HG02938 (cell line): ENCODE results near the gene TCAP.
A peak's percentile ranks its signal among the peaks of the same experiment; 100 is the strongest.
"Not testable (repeated sequence)": the region's sequence is repeated elsewhere in the genome, so short reads cannot be mapped to it uniquely, and the experiment has no call there.

Experiments
- ATAC-seq: cut with Tn5 transposase; IDR thresholded peaks from one replicate; pipeline ENCODE4 v1.9.1; 2021; ENCODE audit warnings: mild to moderate bottlenecking, moderate library complexity; ENCODE audit not compliant: unreplicated experiment

Gene TCAP

DNA sequence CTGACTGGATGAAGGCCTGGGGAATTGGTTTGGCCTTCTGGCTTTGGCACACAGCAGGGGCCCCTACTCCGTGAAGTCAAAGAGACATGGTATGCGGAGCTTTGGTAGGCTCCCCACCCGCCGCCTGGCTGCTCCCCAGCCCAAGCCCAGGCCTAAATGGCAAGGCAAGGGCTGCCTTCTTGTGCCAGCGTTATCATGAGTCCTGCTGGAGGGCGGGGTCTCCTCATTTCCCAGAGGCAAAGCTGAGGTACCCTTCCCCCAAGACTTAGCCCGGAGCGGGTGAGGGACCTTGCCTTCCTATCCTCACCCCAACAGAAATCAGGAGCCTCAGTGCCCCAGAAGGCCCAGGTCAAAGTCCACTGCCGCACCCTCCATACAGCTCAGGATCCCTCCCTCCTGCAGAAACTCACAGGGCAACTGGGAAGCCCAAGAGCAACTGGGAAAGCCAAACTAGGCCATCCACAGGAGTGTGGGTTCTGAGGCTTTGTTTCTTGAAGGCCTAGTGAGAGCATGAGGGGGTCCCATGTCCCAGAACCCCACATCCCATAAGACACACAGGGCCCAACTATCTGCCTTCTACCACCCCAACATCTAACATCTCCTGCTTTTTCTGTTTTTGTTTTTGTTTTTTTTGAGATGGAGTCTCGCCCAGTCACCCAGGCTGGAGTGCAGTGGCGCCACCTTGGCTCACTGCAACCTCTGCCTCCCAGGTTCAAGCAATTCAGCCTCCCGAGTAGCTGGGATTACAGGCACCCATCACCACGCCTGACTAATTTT is 13.4 kb downstream of the TCAP start:
- ATAC-seq = no peak

DNA sequence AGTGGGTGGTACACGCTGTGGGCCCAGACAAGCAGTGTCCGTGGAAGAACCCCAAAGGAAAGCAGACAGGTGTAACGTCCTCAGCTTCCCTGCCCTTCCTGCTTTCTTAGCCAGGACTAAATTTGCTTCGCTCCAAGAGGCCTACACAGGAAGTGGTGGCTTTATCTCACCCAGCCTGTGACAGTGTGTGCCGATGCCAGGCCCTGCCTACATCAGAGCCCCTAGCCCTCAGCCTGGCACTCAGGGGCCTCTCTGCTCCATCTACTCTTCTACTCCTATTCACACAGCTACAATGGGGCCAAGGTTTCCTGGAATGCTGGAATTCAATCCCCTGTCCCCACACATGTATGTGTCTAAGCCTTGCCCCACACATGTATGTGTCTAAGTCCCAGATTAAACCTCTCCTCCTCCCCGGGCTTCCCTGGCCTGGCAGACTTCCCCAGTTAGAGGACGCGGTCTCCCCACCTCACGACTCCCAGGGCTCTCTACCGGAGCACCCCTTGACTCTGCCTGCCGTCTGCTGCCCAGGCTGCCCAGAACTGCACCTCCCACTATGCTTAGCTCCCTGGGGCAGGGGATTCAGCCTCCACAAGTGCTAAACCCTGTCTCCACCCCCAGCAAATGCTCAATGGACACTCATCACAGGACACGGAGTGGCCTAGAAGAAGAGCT is 14.5 kb downstream of the TCAP start:
- no peak for ATAC-seq

DNA sequence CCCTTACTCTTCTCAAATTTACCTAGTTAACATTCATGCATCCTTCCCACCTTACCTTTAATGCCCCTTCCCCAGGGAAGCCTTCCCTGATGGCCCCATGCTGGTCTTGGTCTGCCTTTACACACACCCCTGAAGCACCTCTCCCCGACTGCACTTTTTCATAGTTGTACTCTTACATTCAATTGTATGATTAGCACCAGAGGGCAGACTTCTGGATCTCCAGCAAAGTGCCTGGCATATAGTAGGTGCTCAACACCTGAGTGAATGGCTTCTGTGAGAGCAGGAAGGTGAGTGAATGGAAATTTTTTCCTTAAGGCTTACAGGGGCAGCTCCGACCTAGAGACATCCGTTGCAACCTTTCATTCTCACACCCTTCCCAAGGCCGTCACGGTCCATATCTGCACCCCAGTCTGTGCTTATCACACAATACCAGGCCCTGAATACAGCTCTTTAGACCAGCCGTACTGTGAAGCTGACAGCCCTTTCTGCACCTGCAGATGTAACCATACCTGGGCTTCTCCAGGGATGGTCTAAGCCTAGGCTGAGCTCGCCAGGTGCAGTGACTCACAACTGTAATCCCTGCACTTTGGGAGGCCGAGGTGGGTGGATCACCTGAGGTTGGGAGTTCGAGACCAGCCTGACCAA is 18.3 kb downstream of the TCAP start:
- no peak for ATAC-seq

DNA sequence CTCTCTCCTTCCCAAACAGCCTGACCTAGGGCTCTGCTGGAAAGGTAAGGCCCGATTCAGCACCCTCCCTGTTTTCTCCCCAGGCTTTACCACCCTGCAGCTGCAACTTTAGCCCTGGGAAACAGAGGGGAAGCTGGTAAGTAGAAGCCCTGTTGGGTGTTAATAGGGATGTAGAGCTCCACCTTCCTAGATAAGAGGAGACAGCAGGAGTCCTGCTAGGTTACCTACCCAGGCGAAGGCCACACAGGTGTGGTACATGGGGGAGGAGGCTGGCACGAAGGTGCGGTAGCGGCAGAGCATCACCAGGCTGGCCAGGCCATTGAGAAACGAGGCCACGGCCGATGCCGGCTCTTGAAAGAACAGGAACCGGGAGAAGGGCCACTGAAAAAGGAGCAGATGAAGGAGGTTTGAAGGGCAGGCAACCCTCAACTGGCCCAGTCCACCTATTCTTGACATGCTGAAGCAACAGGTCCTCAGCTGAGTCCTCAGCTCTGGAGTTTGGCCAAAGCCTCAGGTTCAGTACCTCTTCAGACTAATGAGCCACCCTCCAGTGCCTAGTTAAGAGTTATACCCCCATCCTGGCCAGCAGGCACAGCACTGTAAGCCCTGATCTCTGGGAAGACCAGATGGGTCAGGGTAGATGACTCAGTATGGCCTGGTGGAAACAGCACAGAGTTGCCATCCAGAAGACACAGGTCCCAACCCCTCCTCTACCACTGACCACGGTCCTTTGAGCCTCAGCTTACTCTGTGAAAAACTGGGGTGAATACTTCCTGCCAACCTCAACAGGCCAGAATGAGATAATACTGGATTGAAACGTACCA is 19.4 kb downstream of the TCAP start:
- no peak for ATAC-seq

DNA sequence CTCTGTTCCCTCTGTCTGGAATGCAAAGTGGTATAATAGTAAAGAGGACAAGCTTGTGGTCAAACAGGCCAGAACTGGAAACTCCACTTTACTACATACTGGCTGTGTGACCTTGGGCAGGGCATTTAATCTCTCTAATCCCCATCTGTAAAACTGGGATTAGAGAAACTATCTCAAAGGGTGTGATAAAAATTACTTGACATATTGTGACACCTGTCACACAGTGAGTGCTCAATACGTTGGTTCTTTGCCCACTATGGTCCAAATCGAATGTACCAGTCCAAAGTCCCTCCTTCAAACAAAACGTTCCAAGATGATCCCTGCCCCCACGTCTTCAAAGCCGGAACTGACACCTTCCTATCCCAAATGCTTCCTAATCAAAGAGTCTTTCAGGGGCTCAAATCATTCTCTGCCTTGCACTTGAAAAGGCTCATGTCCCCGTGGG is 22.0 kb downstream of the TCAP start:
- no peak for ATAC-seq

DNA sequence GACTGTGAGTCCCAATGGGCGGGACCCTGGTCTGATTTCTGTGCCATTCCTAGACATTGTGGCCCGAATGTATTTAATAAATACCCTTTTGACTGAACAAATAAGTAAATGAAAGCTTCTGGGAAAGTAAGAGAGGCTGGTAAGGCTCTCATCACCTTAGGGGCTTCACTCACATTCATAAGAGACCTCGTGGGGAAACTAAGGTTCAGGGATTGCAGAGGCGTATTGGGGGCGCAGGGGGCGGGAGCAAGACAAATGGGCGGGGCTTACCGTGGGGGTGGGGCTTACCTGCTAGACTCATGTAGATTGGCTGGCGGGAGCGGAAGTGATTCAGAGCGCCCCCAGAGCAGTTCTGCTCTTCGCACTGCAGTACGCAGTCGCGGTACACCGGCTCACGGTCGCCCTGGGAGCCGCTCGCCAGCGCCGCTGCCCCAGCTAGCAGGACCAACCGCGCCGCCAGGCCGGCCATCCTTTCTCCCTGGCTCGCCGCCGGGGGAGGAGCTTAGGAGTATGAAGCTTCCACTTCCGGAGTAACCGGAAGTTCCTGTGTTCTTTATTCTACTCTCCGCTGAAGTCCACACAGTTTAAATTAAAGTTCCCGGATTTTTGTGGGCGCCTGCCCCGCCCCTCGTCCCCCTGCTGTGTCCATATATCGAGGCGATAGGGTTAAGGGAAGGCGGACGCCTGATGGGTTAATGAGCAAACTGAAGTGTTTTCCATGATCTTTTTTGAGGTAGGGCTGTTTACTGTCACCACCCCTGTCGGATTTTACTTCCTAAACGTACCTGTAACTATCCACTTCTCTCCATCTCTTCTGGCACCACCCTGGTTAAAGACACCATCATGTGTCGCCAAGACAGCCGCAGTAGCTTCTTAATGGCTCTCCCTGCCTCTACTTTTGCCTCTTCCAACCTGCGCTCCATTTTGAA is 22.7 kb downstream of the TCAP start, which contains the start of gene PGAP3:
Gene PGAP3 (minus strand): TSS at position 512 of the 929 bp plus-strand sequence. CDS start 43 bp downstream, at position 469.
- peak; percentile 84 for ATAC-seq

DNA sequence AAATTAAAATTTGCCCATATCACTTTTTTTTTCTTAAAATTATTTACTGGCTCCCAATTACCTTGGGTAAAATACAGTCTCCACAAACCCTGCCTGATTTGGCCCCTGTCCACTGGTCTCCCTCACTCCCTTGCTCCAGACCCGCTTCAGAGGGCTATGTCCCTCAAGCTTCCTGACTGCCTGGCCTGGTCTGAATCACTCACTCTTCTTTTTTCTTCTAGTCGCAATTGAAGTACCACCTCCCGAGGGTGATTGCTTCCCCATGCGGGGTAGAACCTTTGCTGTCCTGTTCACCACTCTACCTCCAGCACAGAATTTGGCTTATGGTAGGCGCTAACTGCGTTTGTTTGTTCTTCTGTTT is 23.3 kb downstream of the TCAP start:
- no peak for ATAC-seq

DNA sequence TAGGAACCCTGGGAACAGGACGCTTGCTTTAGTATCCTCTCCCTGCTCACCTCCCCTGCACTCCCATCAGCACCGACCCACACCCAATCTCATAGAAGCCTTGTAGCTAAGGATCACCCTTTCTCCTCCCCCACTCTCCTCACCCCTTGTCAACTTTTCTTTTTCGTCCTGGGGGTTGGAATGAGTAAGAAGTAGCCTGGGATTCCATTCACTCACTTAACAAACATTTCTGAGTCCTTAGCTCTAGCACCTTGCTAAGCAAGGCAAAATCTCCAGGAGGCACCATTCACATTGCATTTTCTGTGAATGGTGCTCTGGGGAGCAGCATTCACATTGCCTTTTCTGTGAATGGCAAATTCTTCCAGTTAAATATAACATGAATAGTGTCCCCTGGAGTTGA is 23.8 kb downstream of the TCAP start:
- no peak for ATAC-seq

DNA sequence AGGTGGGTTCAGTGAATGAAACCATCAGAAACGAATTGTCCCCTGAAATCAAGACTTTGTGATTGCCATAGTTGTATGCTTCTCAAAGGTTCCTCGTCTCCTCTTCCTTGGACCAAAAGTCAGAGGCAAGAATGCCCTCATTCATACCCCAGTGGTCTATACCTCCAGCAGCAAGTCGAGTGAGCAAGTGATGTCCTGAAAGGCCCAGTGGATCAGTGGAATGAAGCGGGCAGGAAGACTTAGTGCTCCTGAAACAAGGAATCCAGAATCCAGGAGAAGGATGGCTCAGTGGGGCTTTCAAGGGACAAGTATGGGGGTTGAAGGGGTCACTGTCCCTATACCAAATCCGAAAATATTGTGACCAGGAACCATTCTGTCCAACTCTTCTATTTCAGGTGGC is 29.4 kb downstream of the TCAP start:
- ATAC-seq = no peak

DNA sequence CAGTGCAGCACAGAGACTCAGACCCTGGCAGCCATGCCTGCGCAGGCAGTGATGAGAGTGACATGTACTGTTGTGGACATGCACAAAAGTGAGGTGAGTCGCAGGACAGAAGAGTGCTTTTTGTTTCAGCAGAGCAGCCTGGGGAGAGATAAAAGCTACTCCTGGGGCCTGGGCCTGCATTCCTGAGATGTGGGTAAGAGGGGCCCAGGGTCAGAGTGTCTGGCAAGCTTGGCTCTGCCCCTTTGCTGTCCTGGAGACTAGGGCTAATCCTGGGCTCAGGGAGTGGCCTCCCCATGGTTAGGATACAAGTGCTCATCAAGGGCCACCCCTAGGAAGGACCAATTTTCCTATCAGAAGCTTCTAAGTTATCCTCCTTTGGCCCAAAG is 29.9 kb downstream of the TCAP start:
- no peak for ATAC-seq

DNA sequence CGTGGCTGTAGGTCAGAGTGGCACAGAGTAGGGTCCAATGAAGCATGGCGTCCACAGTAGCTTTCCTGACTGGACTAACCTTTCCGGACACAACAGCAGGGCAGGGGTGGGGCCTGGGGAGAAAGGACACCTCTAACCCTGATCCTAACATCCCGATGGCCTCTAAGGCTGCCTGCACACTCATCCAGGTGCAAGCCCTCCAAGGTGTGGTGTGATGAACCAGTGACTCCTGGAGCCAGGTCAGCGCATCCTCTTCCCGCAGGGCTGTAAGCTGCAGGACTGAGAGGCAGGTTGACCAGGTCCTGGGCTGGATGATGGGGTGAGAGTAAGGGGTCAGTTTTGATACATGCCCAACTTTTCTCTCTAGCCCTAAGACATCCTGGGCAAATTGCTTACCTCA is 31.6 kb downstream of the TCAP start:
- ATAC-seq = no peak

DNA sequence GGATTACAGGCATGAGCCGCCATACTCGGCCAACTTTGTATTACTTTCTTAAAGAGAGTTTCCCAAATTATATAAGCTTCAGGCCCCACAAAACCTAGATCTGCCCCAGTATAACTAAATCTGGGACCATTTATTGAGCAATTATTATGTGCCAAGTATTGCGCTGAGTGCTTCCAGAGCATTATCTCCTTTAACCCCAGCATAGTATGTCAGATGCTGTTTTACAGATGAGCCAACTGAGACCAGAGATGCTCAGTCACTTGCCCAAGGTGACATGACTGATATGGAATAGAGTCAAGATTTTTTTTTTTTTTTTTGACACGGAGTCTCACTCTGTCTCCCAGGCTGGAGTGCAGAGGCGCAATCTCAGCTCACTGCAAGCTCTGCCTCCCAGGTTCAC is 32.8 kb downstream of the TCAP start:
- no peak for ATAC-seq

DNA sequence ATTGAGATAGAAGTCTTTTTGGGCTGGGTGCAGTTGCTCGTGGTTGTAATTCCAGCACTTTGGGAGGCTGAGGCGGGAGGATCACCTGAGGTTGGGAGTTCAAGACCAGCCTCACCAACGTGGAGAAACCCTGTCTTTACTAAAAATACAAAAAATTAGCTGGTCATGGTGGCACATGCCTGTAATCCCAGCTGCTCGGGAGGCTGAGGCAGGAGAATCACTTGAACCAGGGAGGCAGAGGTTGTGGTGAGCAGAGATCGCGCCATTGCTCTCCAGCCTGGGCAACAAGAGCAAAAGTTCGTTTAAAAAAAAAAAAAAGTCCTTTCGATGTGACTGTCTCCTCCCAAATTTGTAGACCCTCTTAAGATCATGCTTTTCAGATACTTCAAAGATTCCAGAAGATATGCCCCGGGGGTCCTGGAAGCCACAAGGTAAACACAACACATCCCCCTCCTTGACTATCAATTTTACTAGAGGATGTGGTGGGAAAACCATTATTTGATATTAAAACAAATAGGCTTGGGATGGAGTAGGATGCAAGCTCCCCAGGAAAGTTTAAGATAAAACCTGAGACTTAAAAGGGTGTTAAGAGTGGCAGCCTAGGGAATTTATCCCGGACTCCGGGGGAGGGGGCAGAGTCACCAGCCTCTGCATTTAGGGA is 34.1 kb downstream of the TCAP start:
- ATAC-seq = not testable (repeated sequence)

DNA sequence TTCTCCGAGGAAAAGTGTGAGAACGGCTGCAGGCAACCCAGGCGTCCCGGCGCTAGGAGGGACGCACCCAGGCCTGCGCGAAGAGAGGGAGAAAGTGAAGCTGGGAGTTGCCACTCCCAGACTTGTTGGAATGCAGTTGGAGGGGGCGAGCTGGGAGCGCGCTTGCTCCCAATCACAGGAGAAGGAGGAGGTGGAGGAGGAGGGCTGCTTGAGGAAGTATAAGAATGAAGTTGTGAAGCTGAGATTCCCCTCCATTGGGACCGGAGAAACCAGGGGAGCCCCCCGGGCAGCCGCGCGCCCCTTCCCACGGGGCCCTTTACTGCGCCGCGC is 34.6 kb downstream of the TCAP start, which contains the start of gene ERBB2:
Gene ERBB2 (plus strand): TSS at position 247 of the 330 bp plus-strand sequence. CDS start 175 bp downstream, outside the sequence.
- ATAC-seq = no peak

DNA sequence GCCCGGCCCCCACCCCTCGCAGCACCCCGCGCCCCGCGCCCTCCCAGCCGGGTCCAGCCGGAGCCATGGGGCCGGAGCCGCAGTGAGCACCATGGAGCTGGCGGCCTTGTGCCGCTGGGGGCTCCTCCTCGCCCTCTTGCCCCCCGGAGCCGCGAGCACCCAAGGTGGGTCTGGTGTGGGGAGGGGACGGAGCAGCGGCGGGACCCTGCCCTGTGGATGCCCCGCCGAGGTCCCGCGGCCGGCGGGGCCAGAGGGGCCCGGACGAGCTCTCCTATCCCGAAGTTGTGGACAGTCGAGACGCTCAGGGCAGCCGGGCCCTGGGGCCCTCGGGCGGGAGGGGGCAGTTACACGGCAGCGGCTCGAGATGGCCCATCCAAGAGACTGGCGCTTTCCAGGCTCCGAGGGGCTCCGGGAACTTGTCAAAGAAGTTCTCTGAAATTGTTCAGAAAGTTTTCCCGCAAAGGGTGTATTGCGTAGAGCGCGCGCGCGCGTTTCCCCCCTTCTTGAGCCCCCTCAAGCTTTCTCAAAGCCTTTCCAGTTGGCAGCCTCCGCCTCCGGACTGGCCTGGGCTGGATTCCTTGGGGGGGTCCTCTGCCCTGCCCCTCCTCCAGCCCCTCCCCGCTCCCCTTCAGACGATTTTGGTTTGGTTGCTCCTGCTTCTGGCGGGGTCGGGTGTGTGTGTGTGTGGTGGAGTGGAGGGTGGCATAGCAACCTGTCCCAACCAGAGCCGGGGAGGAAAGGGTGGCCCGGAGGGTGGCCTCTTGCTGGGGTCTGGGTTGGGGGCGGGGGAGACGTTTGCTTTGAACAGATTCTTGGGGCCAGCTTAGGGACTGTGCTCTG is 35.2 kb downstream of the TCAP start:
- no peak for ATAC-seq

DNA sequence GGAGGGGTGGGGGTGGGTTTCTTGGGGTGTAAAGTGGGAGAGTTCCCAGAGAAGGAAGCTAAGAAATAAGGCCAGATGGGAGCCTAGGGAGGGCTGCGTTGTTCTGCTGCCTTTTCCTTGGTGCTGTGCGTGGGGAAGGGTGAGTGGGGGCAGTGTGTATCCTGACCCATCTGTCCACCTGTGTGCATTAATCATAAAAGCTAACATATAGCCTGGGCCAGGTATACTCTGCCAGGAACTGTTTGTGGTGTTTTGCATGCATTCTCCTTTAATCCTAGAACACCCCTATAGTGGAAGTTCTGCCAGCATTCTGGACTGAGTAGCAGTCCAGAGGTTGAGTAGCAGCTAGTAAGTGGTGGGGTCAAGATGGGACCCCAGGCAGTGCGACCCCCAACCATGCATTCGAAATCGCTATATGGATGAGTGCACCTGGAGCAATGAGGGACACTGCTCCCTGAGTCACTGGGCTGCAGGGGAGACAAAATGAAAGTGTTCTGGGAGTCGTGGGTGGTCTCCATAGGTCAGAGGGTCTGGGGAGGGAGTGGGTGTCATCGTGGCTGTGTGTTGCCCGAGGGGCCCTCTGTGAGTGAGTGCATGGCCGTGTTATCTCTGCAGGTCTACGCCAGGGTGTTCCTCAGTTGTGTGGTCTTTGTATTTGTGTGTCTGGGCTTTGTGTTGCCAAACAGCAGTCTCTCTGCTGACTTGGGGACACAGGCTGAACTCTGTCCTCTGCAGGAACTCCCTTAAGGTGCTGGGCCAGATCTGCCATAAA is 36.0 kb downstream of the TCAP start:
- ATAC-seq = no peak

DNA sequence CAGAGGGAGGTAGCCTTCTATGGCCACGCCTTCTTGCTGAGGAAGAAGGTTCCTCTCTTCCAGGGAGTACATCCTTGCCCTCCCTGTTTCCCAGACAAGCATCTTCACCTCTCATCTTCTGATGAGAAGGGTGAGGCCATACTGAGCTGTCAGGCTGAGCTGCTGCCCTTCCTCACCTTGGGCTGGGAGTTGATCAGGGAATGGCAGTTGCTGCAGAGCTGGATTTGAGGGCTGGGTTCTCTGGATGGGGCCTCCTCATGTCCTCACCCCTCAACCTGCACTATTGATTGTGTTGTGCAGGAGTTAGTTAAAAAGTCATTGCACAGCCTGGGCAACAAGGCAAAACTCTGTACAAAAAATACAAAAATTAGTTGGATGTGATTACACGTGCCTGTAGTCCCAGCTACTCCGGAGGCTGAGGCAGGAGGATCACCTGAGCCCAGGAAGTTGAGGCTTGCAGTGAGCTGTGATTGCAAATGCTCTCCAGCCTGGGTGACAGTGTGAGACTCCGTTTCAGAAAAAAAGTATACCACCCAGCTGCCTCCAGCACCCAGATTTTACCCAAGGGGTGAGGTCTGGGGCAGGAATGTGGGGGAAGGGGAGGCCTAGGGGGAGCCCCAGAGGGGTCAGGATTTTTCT is 36.8 kb downstream of the TCAP start:
- no peak for ATAC-seq
